ENCODE measurements around the gene ARID5B. TPM values are rescaled to one million over a fixed set of nuclear protein-coding genes. Genes with fewer than 3 reads are reported as not detected.

Gene ARID5B
- total and polyA plus RNA-seq, 2 donors (not counting 1 experiment from before 2014, with no cell fraction given), result 22.4 to 237 TPM

DNA sequence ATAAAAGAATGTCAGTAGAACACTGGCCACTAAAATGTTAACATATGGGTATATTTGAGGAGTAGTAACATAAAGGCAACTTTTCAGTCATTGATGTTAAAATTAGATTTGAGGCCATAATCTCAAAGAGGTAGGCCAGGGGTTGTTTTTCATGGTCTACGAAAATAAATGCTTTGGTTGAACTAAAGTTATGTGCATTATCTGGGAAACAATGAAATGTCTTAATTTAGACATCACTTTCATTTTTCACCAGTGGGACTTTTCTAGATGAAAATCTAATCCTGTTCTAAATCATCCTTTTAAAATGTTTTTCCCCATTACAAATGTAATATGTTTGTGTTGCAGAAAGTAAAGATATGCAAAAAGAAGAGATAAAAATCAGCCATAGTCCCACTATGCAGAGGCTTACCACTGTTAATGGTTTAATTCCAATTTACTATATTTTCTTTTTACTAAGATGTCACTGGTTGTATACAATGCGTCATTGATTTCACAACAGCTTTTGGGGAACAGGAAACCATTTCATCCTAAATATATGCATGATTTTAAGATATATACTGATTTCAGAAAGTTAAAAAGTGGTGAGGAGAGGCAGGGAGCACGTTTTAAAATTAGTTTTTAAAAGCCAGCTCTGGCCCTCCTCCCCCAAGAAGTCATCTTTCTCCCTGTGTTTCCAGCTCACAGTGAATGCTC lies 64.3 kb downstream of the ARID5B start:
- ATAC-seq (ENCODE audit: low read depth) (no peak), DNase-seq (no peak)
- H3K9me3 Mint-ChIP-seq (ENCODE audit: insufficient read depth), result no peaks in the 10 kb centered on the region
- peaks cover 55 to 57% of the 10 kb centered on the region in 2 donors for H3K4me1 ChIP-seq (ENCODE audit: control insufficient read depth in 2 of 2, insufficient read depth in 2 of 2, low read length in 2 of 2)
- ChIA-PET POLR2A (no interaction called here), CTCF (interaction anchor here (1.3 kb wide), 1 partner anchor 10 kb away, joined by 4 read pairs; no protein-coding TSS in a partner anchor)
- TF ChIP-seq, protein P1, sequence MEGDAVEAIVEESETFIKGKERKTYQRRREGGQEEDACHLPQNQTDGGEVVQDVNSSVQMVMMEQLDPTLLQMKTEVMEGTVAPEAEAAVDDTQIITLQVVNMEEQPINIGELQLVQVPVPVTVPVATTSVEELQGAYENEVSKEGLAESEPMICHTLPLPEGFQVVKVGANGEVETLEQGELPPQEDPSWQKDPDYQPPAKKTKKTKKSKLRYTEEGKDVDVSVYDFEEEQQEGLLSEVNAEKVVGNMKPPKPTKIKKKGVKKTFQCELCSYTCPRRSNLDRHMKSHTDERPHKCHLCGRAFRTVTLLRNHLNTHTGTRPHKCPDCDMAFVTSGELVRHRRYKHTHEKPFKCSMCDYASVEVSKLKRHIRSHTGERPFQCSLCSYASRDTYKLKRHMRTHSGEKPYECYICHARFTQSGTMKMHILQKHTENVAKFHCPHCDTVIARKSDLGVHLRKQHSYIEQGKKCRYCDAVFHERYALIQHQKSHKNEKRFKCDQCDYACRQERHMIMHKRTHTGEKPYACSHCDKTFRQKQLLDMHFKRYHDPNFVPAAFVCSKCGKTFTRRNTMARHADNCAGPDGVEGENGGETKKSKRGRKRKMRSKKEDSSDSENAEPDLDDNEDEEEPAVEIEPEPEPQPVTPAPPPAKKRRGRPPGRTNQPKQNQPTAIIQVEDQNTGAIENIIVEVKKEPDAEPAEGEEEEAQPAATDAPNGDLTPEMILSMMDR (IDR thresholded peaks at IDR 0.05), result no peak
- peak overlapping the region in 1 of 5 experiments; percentile 12 for H3K4me3 ChIP-seq (ENCODE audit: control extremely low read depth in 1 of 5, extremely low read depth in 1 of 5, insufficient read depth in 1 of 5, low read depth in 2 of 5, low read length in 4 of 5)
- H3K9ac ChIP-seq (ENCODE audit: low read length), result no peak overlapping the region
- H4K20me1 ChIP-seq (ENCODE audit: control insufficient read depth, insufficient read depth, low read length, poor library complexity, severe bottlenecking), result no peaks in the 10 kb centered on the region
- no CpG with 5 or more reads among the region's 3 CpGs for WGBS (ENCODE audit: insufficient coverage)
- peaks cover 100% of the 10 kb centered on the region for H3K79me2 ChIP-seq (ENCODE audit: control insufficient read depth, insufficient read depth, low read length)
- H3K4me1 Mint-ChIP-seq, result peaks cover 76% of the 10 kb centered on the region
- no peak overlapping the region for H3K4me3 Mint-ChIP-seq
- peak overlapping the region in 1 of 2 donors; percentile 43 for H3K27ac ChIP-seq (ENCODE audit: low read length in 2 of 2)
- no peaks in the 10 kb centered on the region for H3K9me3 ChIP-seq (ENCODE audit: control extremely low read depth in 1 of 3, control insufficient read depth in 2 of 3, insufficient read depth in 1 of 3, low read length in 2 of 3)
- peaks cover 9 to 46% of the 10 kb centered on the region in 2 experiments for H3K36me3 ChIP-seq (replicated peaks in 1 of 2; ENCODE audit: control extremely low read depth in 1 of 2, control insufficient read depth in 1 of 2, extremely low read depth in 1 of 2, insufficient read depth in 2 of 2, low read length in 1 of 2)
- no peaks in the 10 kb centered on the region for H3K27me3 ChIP-seq (replicated peaks in 1 of 4; ENCODE audit: control extremely low read depth in 1 of 4, control insufficient read depth in 3 of 4, insufficient read depth in 4 of 4, low read length in 3 of 4)
- H3K4me2 ChIP-seq (replicated peaks; ENCODE audit: low read depth, low read length, poor library complexity, severe bottlenecking), result peak overlapping the region; percentile 49
- intact Hi-C loops (cut with micrococcal nuclease), result loop anchor here (1.0 kb wide), 2 partner anchors 8 to 14 kb away; no protein-coding TSS in a partner anchor
- H3K27me3 Mint-ChIP-seq, result no peaks in the 10 kb centered on the region
- no peak overlapping the region for H2AFZ ChIP-seq (ENCODE audit: insufficient read depth, low read depth, low read length, poor library complexity, severe bottlenecking)
- peak overlapping the region; percentile 16 for H3K27ac Mint-ChIP-seq

DNA sequence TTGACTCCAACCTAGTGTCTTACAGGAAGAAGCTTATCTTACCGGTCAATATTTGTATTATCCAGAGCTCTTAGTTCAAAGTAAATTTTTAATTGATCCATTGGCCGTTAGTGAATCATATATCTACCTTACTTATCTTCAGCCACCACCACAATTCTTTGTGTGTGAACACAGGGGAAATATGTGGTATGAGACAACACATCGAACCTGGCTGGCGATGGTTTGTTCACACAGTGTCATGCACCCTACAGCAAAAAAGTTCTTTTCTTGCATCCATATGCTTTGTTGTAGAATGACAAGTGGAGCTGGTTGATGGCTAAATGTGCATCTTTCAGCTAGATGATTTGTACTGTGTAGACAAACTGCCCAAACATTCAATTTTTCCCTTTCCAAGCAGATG lies 65.8 kb downstream of the ARID5B start:
- Histone ChIP-seq H4K20me1 (ENCODE audit: control insufficient read depth, insufficient read depth, low read length, poor library complexity, severe bottlenecking) (no peaks in the 10 kb centered on the region), H3K79me2 (ENCODE audit: control insufficient read depth, insufficient read depth, low read length) (peaks cover 100% of the 10 kb centered on the region), H3K36me3 (replicated peaks in 1 of 2; ENCODE audit: control extremely low read depth in 1 of 2, control insufficient read depth in 1 of 2, extremely low read depth in 1 of 2, insufficient read depth in 2 of 2, low read length in 1 of 2) (peaks cover 9 to 46% of the 10 kb centered on the region in 2 experiments), H3K9ac (ENCODE audit: low read length) (no peak overlapping the region), H3K27me3 (replicated peaks in 1 of 4; ENCODE audit: control extremely low read depth in 1 of 4, control insufficient read depth in 3 of 4, insufficient read depth in 4 of 4, low read length in 3 of 4) (no peaks in the 10 kb centered on the region), H3K4me1 (ENCODE audit: control insufficient read depth in 2 of 2, insufficient read depth in 2 of 2, low read length in 2 of 2) (peaks cover 42 to 47% of the 10 kb centered on the region in 2 donors), H3K4me3 (ENCODE audit: control extremely low read depth in 1 of 5, extremely low read depth in 1 of 5, insufficient read depth in 1 of 5, low read depth in 2 of 5, low read length in 4 of 5) (no peak overlapping the region), H2AFZ (ENCODE audit: insufficient read depth, low read depth, low read length, poor library complexity, severe bottlenecking) (no peak overlapping the region), H3K27ac (ENCODE audit: low read length in 2 of 2) (no peak overlapping the region), H3K9me3 (ENCODE audit: control extremely low read depth in 1 of 3, control insufficient read depth in 2 of 3, insufficient read depth in 1 of 3, low read length in 2 of 3) (no peaks in the 10 kb centered on the region), H3K4me2 (replicated peaks; ENCODE audit: low read depth, low read length, poor library complexity, severe bottlenecking) (no peak overlapping the region)
- POLR2A ChIA-PET, result no interaction called here
- Mint-ChIP-seq H3K27ac (peak overlapping the region; percentile 20), H3K4me1 (peaks cover 69% of the 10 kb centered on the region), H3K4me3 (no peak overlapping the region), H3K27me3 (no peaks in the 10 kb centered on the region), H3K9me3 (ENCODE audit: insufficient read depth) (no peaks in the 10 kb centered on the region)
- DNase-seq (no peak), ATAC-seq (ENCODE audit: low read depth) (no peak)
- TF ChIP-seq, protein P1 (IDR thresholded peaks at IDR 0.05), result no peak
- no peak for TF ChIP-seq EZH2 (IDR thresholded peaks at IDR 0.05; ENCODE audit: borderline replicate concordance, insufficient read depth, low read depth, low read length, poor library complexity, severe bottlenecking)
- no CpG with 5 or more reads among the region's 4 CpGs for WGBS (ENCODE audit: insufficient coverage)
- intact Hi-C loops (cut with micrococcal nuclease), result no loop called here
- CTCF ChIA-PET, result interaction anchor here (1.3 kb wide), 1 partner anchor 9 kb away, joined by 4 read pairs; no protein-coding TSS in a partner anchor

Measured in B cell (primary cell).